Astrocyte of the cerebellum (primary cell): ENCODE data around the gene SPNS3.

Experiments used
- DNase-seq: peaks from one replicate; pipeline ENCODE4 v3.0.0-alpha.2; 2011; ENCODE audit warnings: low read depth
- H3K4me3 ChIP-seq: 2 replicates; pipeline ENCODE4 v1.5.1; 2011; ENCODE audit warnings: mild to moderate bottlenecking, low read depth, low read length, moderate library complexity
- CTCF ChIP-seq: IDR thresholded peaks from 2 replicates; pipeline ENCODE4 v1.5.1; 2012; ENCODE audit warnings: low read length, low read depth, moderate library complexity, mild to moderate bottlenecking; ENCODE audit errors: missing control alignments
- in situ Hi-C: cut with HindIII; loops from 2 replicates; pipeline ENCODE4 v1.10.0; 2017; ENCODE audit warnings: low sequenced_read_pairs

The SPNS3 gene

GRCh38 chr17:4520060-4520893 lies 86.5 kb downstream of the SPNS3 start:
- in situ Hi-C loops, result no loop called here
- DNase-seq, result no peak
- TF ChIP-seq CTCF, result no peak
- no peak overlapping the region for H3K4me3 ChIP-seq

- no peak overlapping the region for H3K4me3 ChIP-seq
- in situ Hi-C loops, result no loop called here
- DNase-seq, result no peak
- TF ChIP-seq CTCF, result no peak
Observed at GRCh38 chr17:4520894-4521600, 87.3 kb downstream of the SPNS3 start.

- DNase-seq, result no peak
- in situ Hi-C loops, result no loop called here
- no peak for TF ChIP-seq CTCF
- no peak overlapping the region for H3K4me3 ChIP-seq
Observed at GRCh38 chr17:4522661-4523060, 88.9 kb downstream of the SPNS3 start.

GRCh38 chr17:4523946-4524345 lies 90.2 kb downstream of the SPNS3 start:
- no peak for TF ChIP-seq CTCF
- no peak overlapping the region for H3K4me3 ChIP-seq
- in situ Hi-C loops, result no loop called here
- DNase-seq, result no peak

- DNase-seq, result no peak
- no peak overlapping the region for H3K4me3 ChIP-seq
- TF ChIP-seq CTCF, result no peak
- in situ Hi-C loops, result no loop called here
Observed at GRCh38 chr17:4525691-4526397, 92.1 kb downstream of the SPNS3 start.

- no peak for TF ChIP-seq CTCF
- no peak overlapping the region for H3K4me3 ChIP-seq
- DNase-seq, result no peak
- in situ Hi-C loops, result no loop called here
Observed at GRCh38 chr17:4527134-4527533, 93.4 kb downstream of the SPNS3 start.
